ENCODE results near the gene SNX9.
"Not testable (repeated sequence)": the region's sequence is repeated elsewhere in the genome, so short reads cannot be mapped to it uniquely, and the experiment has no call there.

Gene SNX9

GRCh38 chr6:157937318-157937717, 114.3 kb downstream of the SNX9 start:
- DNase-seq: no peak

GRCh38 chr6:157937916-157938315, 114.9 kb downstream of the SNX9 start:
- DNase-seq: no peak

GRCh38 chr6:157940375-157941036, 117.5 kb downstream of the SNX9 start:
- not testable (repeated sequence) for DNase-seq

GRCh38 chr6:157941101-157941863, 118.2 kb downstream of the SNX9 start:
- DNase-seq: no peak

- DNase-seq: no peak
Observed at GRCh38 chr6:157942351-157942750, 119.3 kb downstream of the SNX9 start.

- DNase-seq: no peak
Observed at GRCh38 chr6:157943249-157943963, 120.4 kb downstream of the SNX9 start.

GRCh38 chr6:157943964-157944283, 120.9 kb downstream of the SNX9 start:
- DNase-seq: no peak

GRCh38 chr6:157944983-157945931, 122.2 kb downstream of the SNX9 start:
- no peak for DNase-seq

- DNase-seq: no peak
Observed at GRCh38 chr6:157946053-157946617, 123.1 kb downstream of the SNX9 start.

- no peak for DNase-seq
Observed at GRCh38 chr6:157946865-157947532, 124.0 kb downstream of the SNX9 start.

GRCh38 chr6:157950899-157951298, 127.9 kb downstream of the SNX9 start:
- DNase-seq: not testable (repeated sequence)

GRCh38 chr6:157951828-157952227, 128.8 kb downstream of the SNX9 start:
- no peak for DNase-seq

- DNase-seq: no peak
Observed at GRCh38 chr6:157952861-157953351, 129.9 kb downstream of the SNX9 start.

GRCh38 chr6:157953580-157954091, 130.6 kb downstream of the SNX9 start:
- no peak for DNase-seq

GRCh38 chr6:157954150-157955117, 131.4 kb downstream of the SNX9 start:
- DNase-seq: no peak

- DNase-seq: no peak
Observed at GRCh38 chr6:157955675-157956074, 132.6 kb downstream of the SNX9 start.

GRCh38 chr6:157956171-157956730, 133.2 kb downstream of the SNX9 start:
- DNase-seq: no peak

- DNase-seq: no peak
Observed at GRCh38 chr6:157959451-157960227, 136.6 kb downstream of the SNX9 start.

Data from DMS153 (cell line).